Vagina (tissue), 2 donors: ENCODE measurements around the gene SSTR1.

ENCODE experiments used
- POLR2A ChIP-seq, 2 donors: fragments of 450-650 bp; IDR thresholded peaks; one replicate each; pipeline ENCODE4 v1.6.1; 2017; ENCODE audit warnings: antibody characterized with exemption in 2 of 2, mild to moderate bottlenecking in 2 of 2, moderate library complexity in 2 of 2
- POLR2AphosphoS5 ChIP-seq, 2 donors: sonication (generic); formaldehyde crosslinking; IDR thresholded peaks; one replicate each; pipeline ENCODE4 v1.9.0; 2017; ENCODE audit warnings: antibody characterized with exemption in 2 of 2, mild to moderate bottlenecking in 2 of 2, low read depth in 1 of 2; ENCODE audit not compliant: insufficient read depth in 1 of 2
- TF ChIP-seq, protein P1 (sequence below), 3 experiments: fragments of 450-650 bp in 2 of 3; fragments of 200-600 bp in 1 of 3; sonication (generic) in 1 of 3; IDR thresholded peaks; one replicate each; pipeline ENCODE4 v1.5.1; 2017 to 2019; ENCODE audit warnings: antibody characterized with exemption in 3 of 3, mild to moderate bottlenecking in 2 of 3, moderate library complexity in 2 of 3

DNA sequence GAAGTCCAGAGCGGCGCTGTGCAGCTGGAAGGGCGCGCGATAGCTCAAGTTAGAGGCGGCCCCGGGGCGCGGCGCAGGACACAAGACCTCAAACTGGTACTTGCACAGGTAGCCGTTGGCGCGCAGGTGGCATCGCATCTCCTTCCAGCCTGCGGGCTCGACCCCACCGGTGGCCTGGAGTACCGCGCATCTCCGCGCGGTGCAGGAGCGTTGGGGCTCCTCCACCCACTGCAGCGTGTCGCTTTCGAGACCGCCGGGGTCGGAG is 47.6 kb downstream of the SSTR1 start:
- TF ChIP-seq, protein P1, sequence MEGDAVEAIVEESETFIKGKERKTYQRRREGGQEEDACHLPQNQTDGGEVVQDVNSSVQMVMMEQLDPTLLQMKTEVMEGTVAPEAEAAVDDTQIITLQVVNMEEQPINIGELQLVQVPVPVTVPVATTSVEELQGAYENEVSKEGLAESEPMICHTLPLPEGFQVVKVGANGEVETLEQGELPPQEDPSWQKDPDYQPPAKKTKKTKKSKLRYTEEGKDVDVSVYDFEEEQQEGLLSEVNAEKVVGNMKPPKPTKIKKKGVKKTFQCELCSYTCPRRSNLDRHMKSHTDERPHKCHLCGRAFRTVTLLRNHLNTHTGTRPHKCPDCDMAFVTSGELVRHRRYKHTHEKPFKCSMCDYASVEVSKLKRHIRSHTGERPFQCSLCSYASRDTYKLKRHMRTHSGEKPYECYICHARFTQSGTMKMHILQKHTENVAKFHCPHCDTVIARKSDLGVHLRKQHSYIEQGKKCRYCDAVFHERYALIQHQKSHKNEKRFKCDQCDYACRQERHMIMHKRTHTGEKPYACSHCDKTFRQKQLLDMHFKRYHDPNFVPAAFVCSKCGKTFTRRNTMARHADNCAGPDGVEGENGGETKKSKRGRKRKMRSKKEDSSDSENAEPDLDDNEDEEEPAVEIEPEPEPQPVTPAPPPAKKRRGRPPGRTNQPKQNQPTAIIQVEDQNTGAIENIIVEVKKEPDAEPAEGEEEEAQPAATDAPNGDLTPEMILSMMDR (IDR thresholded peaks at IDR 0.05) = no peak
- TF ChIP-seq POLR2A (IDR thresholded peaks at IDR 0.05) (no peak), POLR2AphosphoS5 (IDR thresholded peaks at IDR 0.05; ENCODE audit: insufficient read depth in 1 of 2, low read depth in 1 of 2) (no peak)
